Heart right ventricle (tissue), 16 donors: ENCODE measurements around the gene RXRB. TPM values are rescaled to one million over a fixed set of nuclear protein-coding genes. Genes with fewer than 3 reads are reported as not detected.
A peak's percentile ranks its signal among the peaks of the same experiment; 100 is the strongest.

Experiments used
- ATAC-seq, 8 donors: fragments of 200-7000 bp; cut with Tn5 transposase; one replicate each; pipeline ENCODE4 v1.9.1; 2020; ENCODE audit warnings: mild to moderate bottlenecking in 8 of 8, moderate library complexity in 8 of 8, moderate number of reproducible peaks in 1 of 8
- DNase-seq, 2 donors: peaks; one replicate each; pipeline ENCODE4 v3.0.0-alpha.2; 2020
- H3K27ac ChIP-seq, 10 donors: fragments of 200-600 bp; sonication (generic) in 2 of 10; one replicate each; pipeline versions ENCODE4 v1.5.0 to v1.8.0; 2020 to 2022; ENCODE audit warnings: mild to moderate bottlenecking in 3 of 10
- H3K27me3 ChIP-seq, 7 donors: fragments of 200-600 bp; one replicate each; pipeline ENCODE4 v1.8.0; 2021 to 2022; ENCODE audit warnings: mild to moderate bottlenecking in 2 of 7
- H3K36me3 ChIP-seq, 9 donors: fragments of 200-600 bp; sonication (generic) in 1 of 9; one replicate each; pipeline versions ENCODE4 v1.5.0 to v1.8.0; 2020 to 2022; ENCODE audit warnings: mild to moderate bottlenecking in 2 of 9
- H3K4me1 ChIP-seq, 9 donors: fragments of 200-600 bp; sonication (generic) in 1 of 9; one replicate each; pipeline versions ENCODE4 v1.5.0 to v1.8.0; 2020 to 2022; ENCODE audit warnings: mild to moderate bottlenecking in 4 of 9
- H3K4me3 ChIP-seq, 10 donors: fragments of 200-600 bp; sonication (generic) in 2 of 10; one replicate each; pipeline versions ENCODE4 v1.5.0 to v1.8.0; 2020 to 2022; ENCODE audit warnings: mild to moderate bottlenecking in 7 of 10, moderate library complexity in 2 of 10
- H3K9me3 ChIP-seq, 11 donors: fragments of 200-600 bp in 10 of 11; sonication (generic) in 2 of 11; one replicate each; pipeline versions ENCODE4 v1.5.0 to v1.8.0; 2013 to 2022; ENCODE audit warnings: mild to moderate bottlenecking in 2 of 11, control low read depth in 1 of 11, moderate library complexity in 1 of 11
- WGBS, 2 donors: extraction: QIAGEN DNeasy Blood & Tissue Kit; methylation state at CpG; one replicate each; pipeline ENCODE4 v1.1.7; 2013; ENCODE audit warnings: inconsistent platforms in 1 of 2; 5-methylcytosine and 5-hydroxymethylcytosine counted together
- intact Hi-C, 10 donors: fragments of 100-400 bp; cut with DNase I; formaldehyde crosslinking; loops; one replicate each; pipeline versions ENCODE4 v1.11.1 to v1.14.2; 2022
- polyA plus RNA-seq, 2 donors: library from polyadenylated mRNA; stranded (reverse); fragments of 200-250 nt; gene quantifications; one replicate each; pipeline ENCODE4 v1.2.3, GENCODE V29; 2013
- total RNA-seq, 10 donors: library from RNA; stranded (reverse); fragmentation: NEBNext Ultra II Directional in 3 of 10; extraction: Animal tissue kit (Norgen Biotek cat#: 25700) in 3 of 10; gene quantifications; one replicate each; pipeline versions ENCODE4 v1.2.1 to v1.2.4, GENCODE V29; 2021 to 2023
- TF ChIP-seq, protein P1 (sequence below), 9 donors: fragments of 200-600 bp; sonication (generic) in 2 of 9; IDR thresholded peaks; one replicate each; pipeline versions ENCODE4 v1.5.0 to v1.8.0; 2021 to 2022; ENCODE audit warnings: antibody characterized with exemption in 9 of 9, mild to moderate bottlenecking in 5 of 9, moderate library complexity in 1 of 9
- donor health status: Arrhythmogenic right ventricular cardiomyopathy.
- donor health status: ischemic (EF 13 %, LVEDD 7.1; RV severe dilation, severe dysfunction).
- donor health status: healthy with polysubstance abuse.
- donor health status: DM: no; HTN: yes; CAD: no.
- donor health status: DM: no; HTN: no; CAD: no.
- donor health status: ischemic (EF 25% LVEDD 6.9; RV normal size, moderate dysfunction).
- donor health status: ischemic (EF 25% LVEDD 5.7; RV mildly dilated, moderate dysfunction).
- donor health status: healthy.
- donor health status: DM: yes; HTN: yes; CAD: no.
- donor health status: Ischemic cardiomyopathy.
- donor health status: ischemic (EF 35%, LVEDD 5.7; RV mildly dilated, moderate dysfunction).
- donor health status: nonischemic (EF 11% LVEDD 7.7; RV severe dilation, severe dysfunction).
- donor health status: DM: yes; HTN: yes; CAD: no.
- donor health status: PGD.
- donor health status: ischemic (EF 29% LVEDD 5.4; RV normal size, mild dysfunction).
- donor health status: nonischemic (EF 23%, LVEDD 6.1; RV moderate dilation, normal function).

RXRB gene
- total and polyA plus RNA-seq, 12 donors, result 22.2 to 40.7 (median 33.2) TPM

DNA sequence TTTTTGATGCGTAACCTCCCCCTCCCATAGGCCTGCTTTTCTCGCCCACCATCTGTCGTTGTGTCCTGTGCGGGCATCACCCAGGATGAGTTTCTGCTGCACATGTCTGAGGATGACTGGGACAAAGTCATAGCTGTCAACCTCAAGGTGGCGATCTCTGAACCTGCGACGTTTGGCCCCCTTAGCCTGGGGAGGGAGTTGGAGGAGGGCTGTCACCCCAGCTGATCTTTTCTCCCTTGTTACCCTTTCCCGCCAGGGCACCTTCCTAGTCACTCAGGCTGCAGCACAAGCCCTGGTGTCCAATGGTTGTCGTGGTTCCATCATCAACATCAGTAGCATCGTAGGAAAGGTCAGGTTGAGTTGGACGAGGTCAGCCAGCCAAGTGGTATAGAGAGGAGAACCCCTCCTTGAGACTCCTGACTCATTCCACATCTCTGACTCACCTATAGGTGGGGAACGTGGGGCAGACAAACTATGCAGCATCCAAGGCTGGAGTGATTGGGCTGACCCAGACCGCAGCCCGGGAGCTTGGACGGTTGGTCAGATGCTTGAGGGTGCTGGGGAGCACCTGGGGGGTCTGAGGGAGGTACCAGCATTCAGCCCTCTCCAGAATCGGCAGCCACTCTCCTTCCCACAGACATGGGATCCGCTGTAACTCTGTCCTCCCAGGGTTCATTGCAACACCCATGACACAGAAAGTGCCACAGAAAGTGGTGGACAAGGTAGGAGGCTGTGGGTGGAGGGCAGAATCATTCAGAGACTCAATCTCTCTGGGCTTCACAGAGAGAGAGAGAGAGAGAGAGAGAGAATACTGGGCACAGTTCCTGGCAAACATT, 4.9 kb upstream of the RXRB start:
- Histone ChIP-seq H3K4me3 (peak overlapping the region in 9 of 10 donors; percentile 45 to 83 (median 74)), H3K27ac (peak overlapping the region in 6 of 10 donors; percentile 61 to 85 (median 72)), H3K36me3 (peaks cover 0 to 39% (median 29%) of the 10 kb centered on the region in 9 donors), H3K9me3 (no peaks in the 10 kb centered on the region), H3K27me3 (no peaks in the 10 kb centered on the region), H3K4me1 (peaks cover 21 to 60% (median 45%) of the 10 kb centered on the region in 9 donors)
- 56 to 58% methylated on average over 17 of the region's 17 CpGs for WGBS, 2 donors
- ATAC-seq (no peak), DNase-seq (no peak)
- TF ChIP-seq, protein P1, sequence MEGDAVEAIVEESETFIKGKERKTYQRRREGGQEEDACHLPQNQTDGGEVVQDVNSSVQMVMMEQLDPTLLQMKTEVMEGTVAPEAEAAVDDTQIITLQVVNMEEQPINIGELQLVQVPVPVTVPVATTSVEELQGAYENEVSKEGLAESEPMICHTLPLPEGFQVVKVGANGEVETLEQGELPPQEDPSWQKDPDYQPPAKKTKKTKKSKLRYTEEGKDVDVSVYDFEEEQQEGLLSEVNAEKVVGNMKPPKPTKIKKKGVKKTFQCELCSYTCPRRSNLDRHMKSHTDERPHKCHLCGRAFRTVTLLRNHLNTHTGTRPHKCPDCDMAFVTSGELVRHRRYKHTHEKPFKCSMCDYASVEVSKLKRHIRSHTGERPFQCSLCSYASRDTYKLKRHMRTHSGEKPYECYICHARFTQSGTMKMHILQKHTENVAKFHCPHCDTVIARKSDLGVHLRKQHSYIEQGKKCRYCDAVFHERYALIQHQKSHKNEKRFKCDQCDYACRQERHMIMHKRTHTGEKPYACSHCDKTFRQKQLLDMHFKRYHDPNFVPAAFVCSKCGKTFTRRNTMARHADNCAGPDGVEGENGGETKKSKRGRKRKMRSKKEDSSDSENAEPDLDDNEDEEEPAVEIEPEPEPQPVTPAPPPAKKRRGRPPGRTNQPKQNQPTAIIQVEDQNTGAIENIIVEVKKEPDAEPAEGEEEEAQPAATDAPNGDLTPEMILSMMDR (IDR thresholded peaks at IDR 0.05), result no peak
- intact Hi-C loops, result loop anchor here in 2 of 10 donors (10.0 kb wide), 2 partner anchors 489 to 1031 kb away; partner anchors contain the start of genes AGPAT1 (in 1 of the 2) and RNF5 (in 1 of the 2)

DNA sequence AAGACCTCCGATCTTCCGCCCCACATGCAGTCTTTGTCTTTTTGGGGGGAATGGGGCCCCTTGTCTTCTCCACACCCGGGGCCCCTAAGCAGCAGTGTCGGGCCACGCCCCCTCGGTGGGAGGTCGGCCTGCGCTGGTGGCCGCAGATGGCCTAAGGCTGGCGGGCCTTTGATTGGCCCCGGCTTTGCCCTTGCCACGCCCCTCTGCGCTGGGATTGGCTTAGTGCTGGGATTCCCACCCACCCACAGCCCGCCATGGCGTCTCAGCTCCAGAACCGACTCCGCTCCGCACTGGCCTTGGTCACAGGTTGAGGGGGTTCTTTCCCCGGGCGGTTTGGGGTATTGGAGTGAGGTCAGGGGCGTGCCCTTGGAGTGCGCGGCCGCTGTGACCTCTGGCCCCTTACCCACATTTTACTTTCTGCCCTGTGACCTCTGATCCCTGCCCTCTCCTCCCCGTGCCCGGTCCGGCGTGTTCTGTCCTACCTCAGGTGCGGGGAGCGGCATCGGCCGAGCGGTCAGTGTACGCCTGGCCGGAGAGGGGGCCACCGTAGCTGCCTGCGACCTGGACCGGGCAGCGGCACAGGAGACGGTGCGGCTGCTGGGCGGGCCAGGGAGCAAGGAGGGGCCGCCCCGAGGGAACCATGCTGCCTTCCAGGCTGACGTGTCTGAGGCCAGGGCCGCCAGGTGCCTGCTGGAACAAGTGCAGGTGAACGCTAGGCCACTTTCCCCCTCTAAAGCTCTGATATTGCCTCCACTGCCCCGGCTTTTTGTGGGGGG, 4.1 kb upstream of the RXRB start, which contains the start of gene HSD17B8:
HSD17B8 (plus strand) TSS at position 241 of the 776 bp plus-strand sequence; CDS start at position 255, 14 bp downstream.
- peak; percentile 71 to 80 (median 76) for ATAC-seq
- peaks cover 0 to 31% (median 21%) of the 10 kb centered on the region in 9 donors for H3K36me3 ChIP-seq
- H3K27ac ChIP-seq, result peak within 1 kb of the TSS in 9 of 10 donors; percentile 61 to 85 (median 75)
- peak; percentile 96 for DNase-seq
- intact Hi-C loops, result loop anchor here in 3 of 10 donors (5.0 to 10.0 kb wide), 3 partner anchors 43 to 1030 kb away; partner anchors contain the start of genes AGPAT1 (in 1 of the 3) and RNF5 (in 1 of the 3)
- no peaks in the 10 kb centered on the region for H3K9me3 ChIP-seq
- H3K4me1 ChIP-seq, result peaks cover 21 to 62% (median 45%) of the 10 kb centered on the region in 9 donors
- 1 to 2% methylated on average over 48 of the region's 48 CpGs for whole genome bisulfite sequencing, 2 donors
- H3K4me3 ChIP-seq, result peak within 1 kb of the TSS; percentile 40 to 83 (median 72)
- TF ChIP-seq, protein P1 (IDR thresholded peaks at IDR 0.05), result no peak
- no peaks in the 10 kb centered on the region for H3K27me3 ChIP-seq

DNA sequence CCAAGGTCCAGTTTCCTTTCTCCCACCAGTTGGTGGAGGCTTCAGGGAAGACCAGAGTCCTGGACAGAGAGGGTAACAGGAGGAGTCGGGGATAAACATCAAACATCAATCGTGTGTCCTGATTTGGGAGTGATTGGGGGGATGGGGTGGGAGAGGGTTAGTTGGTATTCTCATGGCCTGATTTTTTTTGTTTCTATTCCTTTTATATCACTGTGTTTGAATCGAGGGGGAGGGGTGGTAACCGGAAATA, 3.6 kb upstream of the RXRB start:
- Histone ChIP-seq H3K27ac (peak overlapping the region in 3 of 10 donors; percentile 74 to 85 (median 81)), H3K9me3 (no peaks in the 10 kb centered on the region), H3K27me3 (no peaks in the 10 kb centered on the region), H3K4me3 (peak overlapping the region in 9 of 10 donors; percentile 45 to 83 (median 74)), H3K36me3 (peaks cover 0 to 27% (median 19%) of the 10 kb centered on the region in 9 donors), H3K4me1 (peaks cover 22 to 62% (median 49%) of the 10 kb centered on the region in 9 donors)
- intact Hi-C loops, result loop anchor here in 3 of 10 donors (5.0 to 10.0 kb wide), 3 partner anchors 43 to 1029 kb away; partner anchors contain the start of genes AGPAT1 (in 1 of the 3) and RNF5 (in 1 of the 3)
- no peak for DNase-seq
- 3 to 8% methylated on average over 4 of the region's 4 CpGs for WGBS, 2 donors
- no peak for ATAC-seq
- TF ChIP-seq, protein P1 (IDR thresholded peaks at IDR 0.05), result no peak
